B cell (primary cell): ENCODE data around the gene APOBEC3H. TPM values are rescaled to one million over a fixed set of nuclear protein-coding genes. Genes with fewer than 3 reads are reported as not detected.

Experiments used
- ATAC-seq: fragments of 200-7000 bp; cut with Tn5 transposase; one replicate; pipeline ENCODE4 v1.10.0; 2021; ENCODE audit warnings: low read depth, mild to moderate bottlenecking, moderate number of reproducible peaks, moderate library complexity
- CTCF ChIA-PET: fragments of 350-600 bp; sonication (Branson Sonifier 250); formaldehyde crosslinking; loops from one replicate; lab custom pipeline; 2021; ENCODE audit warnings: antibody characterized with exemption, inconsistent platforms; lab: Charles Lee
- POLR2A ChIA-PET: fragments of 350-600 bp; sonication (Branson Sonifier 250); formaldehyde crosslinking; loops from one replicate; lab custom pipeline; 2021; ENCODE audit warnings: antibody characterized with exemption; lab: Charles Lee
- DNase-seq: peaks from one replicate; pipeline ENCODE4 v3.0.0; 2013
- H2AFZ ChIP-seq: 2 replicates; pipeline ENCODE4 v1.6.1; 2012; ENCODE audit warnings: mild to moderate bottlenecking, low read depth, low read length; ENCODE audit not compliant: insufficient read depth, poor library complexity, severe bottlenecking
- H3K27ac ChIP-seq, 2 donors: 1 replicate in 1 of 2; 2 replicates in 1 of 2; pipeline ENCODE4 v1.5.1; 2012 to 2013; ENCODE audit warnings: low read length in 2 of 2, mild to moderate bottlenecking in 2 of 2, moderate library complexity in 1 of 2
- H3K27me3 ChIP-seq, 4 experiments: fragments of 200-600 bp in 1 of 4; sonication (generic) in 1 of 4; replicated peaks in 1 of 4; 1 replicate in 2 of 4; 2 replicates in 2 of 4; pipeline versions ENCODE4 v1.6.1 to v1.7.0; 2013 to 2016; ENCODE audit warnings: low read length in 3 of 4, mild to moderate bottlenecking in 2 of 4, mixed read lengths in 1 of 4, moderate library complexity in 1 of 4; ENCODE audit not compliant: insufficient read depth in 4 of 4, control insufficient read depth in 3 of 4; ENCODE audit errors: control extremely low read depth in 1 of 4
- H3K36me3 ChIP-seq, 2 experiments: replicated peaks in 1 of 2; 1 replicate in 1 of 2; 2 replicates in 1 of 2; pipeline versions ENCODE4 v1.6.1 to v1.7.1; 2013; ENCODE audit warnings: low read length in 1 of 2; ENCODE audit not compliant: insufficient read depth in 2 of 2, control insufficient read depth in 1 of 2; ENCODE audit errors: control extremely low read depth in 1 of 2, extremely low read depth in 1 of 2
- H3K4me1 ChIP-seq, 2 donors: fragments of 200-600 bp in 1 of 2; sonication (generic) in 1 of 2; 1 replicate in 1 of 2; 2 replicates in 1 of 2; pipeline versions ENCODE4 v1.5.1 to v1.6.1; 2013 to 2017; ENCODE audit warnings: low read length in 2 of 2; ENCODE audit not compliant: control insufficient read depth in 2 of 2, insufficient read depth in 2 of 2
- H3K4me2 ChIP-seq: replicated peaks from 2 replicates; pipeline ENCODE3; 2012; ENCODE audit warnings: mild to moderate bottlenecking, low read depth, low read length; ENCODE audit not compliant: poor library complexity, severe bottlenecking
- H3K4me3 ChIP-seq, 5 experiments: fragments of 200-600 bp in 1 of 5; sonication (generic) in 1 of 5; 1 replicate in 3 of 5; 2 replicates in 2 of 5; pipeline versions ENCODE4 v1.5.1 to v1.7.0; 2011 to 2016; ENCODE audit warnings: low read length in 4 of 5, mild to moderate bottlenecking in 4 of 5, low read depth in 2 of 5, control low read depth in 1 of 5, moderate library complexity in 1 of 5; ENCODE audit not compliant: insufficient read depth in 1 of 5; ENCODE audit errors: control extremely low read depth in 1 of 5, extremely low read depth in 1 of 5
- H3K79me2 ChIP-seq: fragments of 200-600 bp; sonication (generic); one replicate; pipeline ENCODE4 v1.6.0; 2016; ENCODE audit warnings: low read length; ENCODE audit not compliant: control insufficient read depth, insufficient read depth
- H3K9ac ChIP-seq: fragments of 200-600 bp; sonication (generic); 2 replicates; pipeline ENCODE4 v1.6.1; 2017; ENCODE audit warnings: mild to moderate bottlenecking, low read length, moderate library complexity
- H3K9me3 ChIP-seq, 3 donors: one replicate each; pipeline versions ENCODE4 v1.6.1 to v1.7.1; 2013; ENCODE audit warnings: low read length in 2 of 3; ENCODE audit not compliant: control insufficient read depth in 2 of 3, insufficient read depth in 1 of 3; ENCODE audit errors: control extremely low read depth in 1 of 3
- H4K20me1 ChIP-seq: 2 replicates; pipeline ENCODE4 v1.6.0; 2012; ENCODE audit warnings: mild to moderate bottlenecking, low read length; ENCODE audit not compliant: insufficient read depth, control insufficient read depth, poor library complexity, severe bottlenecking
- H3K27ac Mint-ChIP-seq: one replicate; pipeline ENCODE4 v1.8.0; 2021; ENCODE audit warnings: mixed read lengths
- H3K27me3 Mint-ChIP-seq: one replicate; pipeline ENCODE4 v1.8.0; 2021; ENCODE audit warnings: mixed read lengths
- H3K4me1 Mint-ChIP-seq: one replicate; pipeline ENCODE4 v1.8.0; 2021; ENCODE audit warnings: mixed read lengths
- H3K4me3 Mint-ChIP-seq: one replicate; pipeline ENCODE4 v1.8.0; 2021; ENCODE audit warnings: mixed read lengths
- H3K9me3 Mint-ChIP-seq: one replicate; pipeline ENCODE4 v1.8.0; 2022; ENCODE audit warnings: mixed read lengths; ENCODE audit not compliant: insufficient read depth
- EZH2 ChIP-seq: IDR thresholded peaks from 2 replicates; pipeline ENCODE4 v1.6.1; 2012; ENCODE audit warnings: borderline replicate concordance, low read depth, mild to moderate bottlenecking, moderate library complexity, low read length; ENCODE audit not compliant: insufficient read depth, poor library complexity, severe bottlenecking
- WGBS: methylation state at CpG from one replicate; pipeline ENCODE4 v1.1.5; 2013; ENCODE audit warnings: missing lambda C conversion rate; ENCODE audit not compliant: insufficient coverage; 5-methylcytosine and 5-hydroxymethylcytosine counted together
- intact Hi-C: fragments of 100-400 bp; cut with micrococcal nuclease; formaldehyde crosslinking; loops from one replicate; pipeline ENCODE4 v1.10.0; 2022
- polyA plus RNA-seq: library from polyadenylated mRNA; depleted of rRNA; stranded (reverse); fragments of >200 nt; gene quantifications from 2 replicates; pipeline ENCODE4 v1.2.3, GENCODE V29; 2012
- total RNA-seq, 2 donors: library from RNA; stranded (reverse); fragments of 120-200 nt in 1 of 2; gene quantifications; 1 replicate in 1 of 2; 2 replicates in 1 of 2; pipeline versions ENCODE4 v1.2.3 to v1.2.4, GENCODE V29; 2013 to 2022
- TF ChIP-seq, protein P1 (sequence below): fragments of 200-600 bp; IDR thresholded peaks from one replicate; pipeline ENCODE4 v1.8.0; 2022; ENCODE audit warnings: antibody characterized with exemption, mild to moderate bottlenecking

The APOBEC3H gene
- total and polyA plus RNA-seq, 2 donors (not counting 1 experiment from before 2014, with no cell fraction given), result 0.59 to 1.4 TPM

DNA sequence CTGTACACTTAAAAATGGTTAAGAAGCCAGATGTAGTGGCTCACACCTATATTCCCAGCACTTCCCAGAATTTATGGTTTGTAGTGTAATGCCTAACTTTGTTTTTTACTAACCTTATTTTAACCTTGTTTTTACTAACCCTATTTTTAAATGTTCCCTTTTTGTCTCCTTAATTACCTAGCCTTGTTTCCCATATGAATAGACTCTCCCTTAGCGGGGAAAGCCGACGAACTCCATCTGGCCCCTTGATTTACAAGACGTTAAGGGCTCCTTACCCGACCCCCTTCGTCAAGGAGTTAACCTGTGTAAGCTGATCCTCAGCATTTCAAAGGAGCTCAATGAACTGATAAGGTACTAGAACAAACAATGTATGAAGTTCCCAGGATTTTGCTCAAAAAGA, 17.1 kb downstream of the APOBEC3H start:
- H3K36me3 ChIP-seq, result no peaks in the 10 kb centered on the region
- POLR2A ChIA-PET, result interaction anchor here (0.6 to 2.6 kb wide), 4 partner anchors 14 to 251 kb away, joined by 3 to 10 read pairs (median 4); no protein-coding TSS in a partner anchor
- no peaks in the 10 kb centered on the region for H3K79me2 ChIP-seq
- Mint-ChIP-seq H3K4me1 (peaks cover 58% of the 10 kb centered on the region), H3K27ac (peak overlapping the region; percentile 0), H3K9me3 (no peaks in the 10 kb centered on the region), H3K27me3 (no peaks in the 10 kb centered on the region), H3K4me3 (no peak overlapping the region)
- no peak overlapping the region for H3K9ac ChIP-seq
- WGBS, result 60% methylated on average over 1 of the region's 6 CpGs
- H3K4me3 ChIP-seq, result no peak overlapping the region
- H3K27me3 ChIP-seq, result no peaks in the 10 kb centered on the region
- peaks cover 50 to 58% of the 10 kb centered on the region in 2 donors for H3K4me1 ChIP-seq
- H3K9me3 ChIP-seq, result no peaks in the 10 kb centered on the region
- no peak overlapping the region for H3K27ac ChIP-seq
- H2AFZ ChIP-seq, result no peak overlapping the region
- DNase-seq, result peak; percentile 9
- CTCF ChIA-PET, result interaction anchor here (0.7 to 2.8 kb wide), 4 partner anchors 47 to 410 kb away, joined by 3 to 12 read pairs (median 4); no protein-coding TSS in a partner anchor
- no peak overlapping the region for H3K4me2 ChIP-seq
- H4K20me1 ChIP-seq, result no peaks in the 10 kb centered on the region
- no peak for TF ChIP-seq EZH2
- TF ChIP-seq, protein P1, sequence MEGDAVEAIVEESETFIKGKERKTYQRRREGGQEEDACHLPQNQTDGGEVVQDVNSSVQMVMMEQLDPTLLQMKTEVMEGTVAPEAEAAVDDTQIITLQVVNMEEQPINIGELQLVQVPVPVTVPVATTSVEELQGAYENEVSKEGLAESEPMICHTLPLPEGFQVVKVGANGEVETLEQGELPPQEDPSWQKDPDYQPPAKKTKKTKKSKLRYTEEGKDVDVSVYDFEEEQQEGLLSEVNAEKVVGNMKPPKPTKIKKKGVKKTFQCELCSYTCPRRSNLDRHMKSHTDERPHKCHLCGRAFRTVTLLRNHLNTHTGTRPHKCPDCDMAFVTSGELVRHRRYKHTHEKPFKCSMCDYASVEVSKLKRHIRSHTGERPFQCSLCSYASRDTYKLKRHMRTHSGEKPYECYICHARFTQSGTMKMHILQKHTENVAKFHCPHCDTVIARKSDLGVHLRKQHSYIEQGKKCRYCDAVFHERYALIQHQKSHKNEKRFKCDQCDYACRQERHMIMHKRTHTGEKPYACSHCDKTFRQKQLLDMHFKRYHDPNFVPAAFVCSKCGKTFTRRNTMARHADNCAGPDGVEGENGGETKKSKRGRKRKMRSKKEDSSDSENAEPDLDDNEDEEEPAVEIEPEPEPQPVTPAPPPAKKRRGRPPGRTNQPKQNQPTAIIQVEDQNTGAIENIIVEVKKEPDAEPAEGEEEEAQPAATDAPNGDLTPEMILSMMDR, result no peak
- intact Hi-C loops, result loop anchor here (2.0 kb wide), 2 partner anchors 15 to 99 kb away; partner anchors contain the start of gene APOBEC3C
- ATAC-seq, result no peak

DNA sequence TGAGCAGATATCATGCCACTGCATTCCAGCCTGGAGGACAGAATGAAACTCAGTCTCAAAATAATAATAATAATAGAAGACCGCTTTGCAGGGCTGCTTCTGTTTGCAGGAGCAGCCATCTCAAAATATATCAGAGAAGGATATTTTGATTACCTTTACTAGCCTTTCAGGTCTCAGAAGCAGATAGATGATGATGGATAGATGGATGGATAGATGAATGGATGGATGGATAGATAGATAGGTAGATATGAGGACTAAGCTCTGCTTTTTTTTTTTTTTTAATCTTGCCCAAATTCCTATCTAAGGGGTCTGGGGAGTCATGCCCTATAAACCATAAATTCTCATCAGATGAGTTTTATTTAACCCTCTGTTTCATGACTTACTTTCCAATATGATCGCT, 18.5 kb downstream of the APOBEC3H start:
- no peak overlapping the region for H3K9ac ChIP-seq
- peak overlapping the region; percentile 23 for H3K4me3 Mint-ChIP-seq
- H3K9me3 ChIP-seq, result no peaks in the 10 kb centered on the region
- H3K36me3 ChIP-seq, result no peaks in the 10 kb centered on the region
- no peaks in the 10 kb centered on the region for H4K20me1 ChIP-seq
- H3K27ac Mint-ChIP-seq, result peak overlapping the region; percentile 93
- no peaks in the 10 kb centered on the region for H3K27me3 ChIP-seq
- no CpG with 5 or more reads among the region's 2 CpGs for WGBS
- H3K27ac ChIP-seq, result peak overlapping the region; percentile 68 to 78
- peaks cover 3% of the 10 kb centered on the region for H3K79me2 ChIP-seq
- peaks cover 48 to 50% of the 10 kb centered on the region in 2 donors for H3K4me1 ChIP-seq
- H3K9me3 Mint-ChIP-seq, result no peaks in the 10 kb centered on the region
- ATAC-seq, result no peak
- H3K27me3 Mint-ChIP-seq, result no peaks in the 10 kb centered on the region
- intact Hi-C loops, result loop anchor here (2.0 kb wide), 2 partner anchors 17 to 101 kb away; partner anchors contain the start of gene APOBEC3C
- POLR2A ChIA-PET, result interaction anchor here (0.6 to 2.6 kb wide), 5 partner anchors 16 to 385 kb away, joined by 3 to 10 read pairs (median 5); no protein-coding TSS in a partner anchor
- no peak for DNase-seq
- H3K4me2 ChIP-seq, result peak overlapping the region; percentile 66
- TF ChIP-seq, protein P1, result no peak
- no peak for TF ChIP-seq EZH2
- H3K4me1 Mint-ChIP-seq, result peaks cover 48% of the 10 kb centered on the region
- H3K4me3 ChIP-seq, result peak overlapping the region in 1 of 5 experiments; percentile 37
- CTCF ChIA-PET, result interaction anchor here (0.6 to 2.8 kb wide), 8 partner anchors 15 to 112 kb away, joined by 3 to 12 read pairs (median 4); no protein-coding TSS in a partner anchor
- no peak overlapping the region for H2AFZ ChIP-seq
